Limb (tissue), 2 donors: ENCODE measurements around the gene SORCS2.

Experiments used
- DNase-seq, 2 donors: peaks; one replicate each; pipeline ENCODE4 v3.0.0-alpha.2; 2016; ENCODE audit errors: extremely low spot score in 2 of 2

Gene SORCS2

GRCh38 chr4:7301126-7301785 is 108.9 kb downstream of the SORCS2 start:
- no peak for DNase-seq

- no peak for DNase-seq
Measured at GRCh38 chr4:7301846-7302630, 109.7 kb downstream of the SORCS2 start.

GRCh38 chr4:7302781-7303404 is 110.6 kb downstream of the SORCS2 start:
- no peak for DNase-seq

GRCh38 chr4:7303561-7303960 is 111.2 kb downstream of the SORCS2 start:
- no peak for DNase-seq

- DNase-seq: no peak
Measured at GRCh38 chr4:7304436-7304835, 112.1 kb downstream of the SORCS2 start.

- DNase-seq: no peak
Measured at GRCh38 chr4:7306021-7306965, 114.0 kb downstream of the SORCS2 start.

DNA sequence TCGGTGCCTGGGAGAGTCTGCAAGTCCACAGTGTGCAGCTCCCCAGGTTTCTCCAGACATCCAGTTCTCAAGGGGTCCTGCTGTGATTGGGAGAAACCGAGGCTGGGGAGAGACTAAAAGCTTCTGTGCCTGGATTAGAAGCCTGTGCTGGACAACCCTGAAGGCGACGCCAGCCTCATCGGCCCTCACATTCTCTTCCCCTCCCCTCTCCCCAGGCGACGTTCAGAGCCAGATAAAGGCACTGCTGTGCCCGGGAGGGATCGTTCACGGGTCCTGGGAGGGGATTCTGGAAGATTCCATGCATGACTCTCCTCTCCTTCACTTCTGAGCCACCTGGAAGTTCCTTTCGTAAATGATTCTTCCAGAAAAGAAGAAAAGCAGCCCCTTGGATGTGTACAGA is 114.6 kb downstream of the SORCS2 start:
- no peak for DNase-seq

GRCh38 chr4:7307394-7308099 is 115.2 kb downstream of the SORCS2 start:
- DNase-seq: no peak

DNA sequence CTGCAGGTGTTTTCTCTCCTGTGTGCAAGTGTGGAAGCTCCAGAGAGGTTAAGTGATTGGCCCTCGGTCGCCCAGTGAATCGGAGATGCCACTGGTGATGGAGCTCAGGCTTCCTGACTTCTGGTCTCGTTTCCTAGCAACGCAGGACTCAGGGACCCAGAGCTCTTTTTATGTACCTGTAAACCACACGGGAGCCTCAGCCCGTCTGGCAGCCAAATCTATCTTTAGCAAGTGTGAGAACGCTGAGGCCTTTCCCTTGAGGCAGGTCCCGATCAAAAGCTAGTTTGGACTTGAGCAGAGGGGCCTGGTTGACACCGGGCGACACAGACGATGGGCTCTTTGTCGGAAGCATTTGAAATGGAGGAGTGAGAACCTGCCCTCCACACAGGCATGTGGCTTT is 116.8 kb downstream of the SORCS2 start:
- DNase-seq: no peak

DNA sequence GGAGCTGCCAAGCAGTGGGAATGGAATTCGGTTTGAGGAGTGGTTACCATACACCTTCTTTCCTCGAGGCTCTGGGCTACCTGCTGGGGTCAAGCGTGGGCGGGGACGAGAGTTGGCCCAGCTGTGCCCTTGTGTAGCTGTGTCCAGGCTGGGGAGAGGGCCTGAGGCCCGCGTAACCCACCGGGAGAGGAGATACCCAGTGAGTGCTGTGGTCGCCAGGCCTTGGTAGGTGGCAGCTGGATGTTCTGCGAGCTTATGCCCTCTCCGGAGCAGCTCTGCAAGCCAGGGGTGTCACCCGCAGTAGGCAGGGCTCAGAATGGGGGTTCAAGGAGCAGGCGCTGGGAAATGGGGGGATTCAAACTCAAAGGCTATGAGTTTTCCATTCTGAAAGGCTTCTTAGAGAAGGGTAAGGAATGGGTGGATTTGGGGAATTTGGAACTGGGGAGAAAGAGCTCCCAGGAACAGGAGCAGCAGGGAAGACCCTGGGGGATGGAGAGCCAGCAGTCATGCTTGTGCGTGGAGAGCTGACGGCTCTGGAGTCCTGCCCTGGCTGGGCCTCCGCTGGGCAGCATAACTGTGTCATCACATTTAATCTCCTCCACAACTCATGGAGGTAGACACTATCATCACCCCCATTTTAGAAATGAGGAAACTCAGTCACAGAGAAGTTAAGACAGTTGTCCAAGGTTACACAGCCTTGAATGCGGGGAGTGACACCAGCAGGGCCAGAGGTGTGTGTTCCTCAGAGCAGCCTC is 117.5 kb downstream of the SORCS2 start:
- DNase-seq: no peak

DNA sequence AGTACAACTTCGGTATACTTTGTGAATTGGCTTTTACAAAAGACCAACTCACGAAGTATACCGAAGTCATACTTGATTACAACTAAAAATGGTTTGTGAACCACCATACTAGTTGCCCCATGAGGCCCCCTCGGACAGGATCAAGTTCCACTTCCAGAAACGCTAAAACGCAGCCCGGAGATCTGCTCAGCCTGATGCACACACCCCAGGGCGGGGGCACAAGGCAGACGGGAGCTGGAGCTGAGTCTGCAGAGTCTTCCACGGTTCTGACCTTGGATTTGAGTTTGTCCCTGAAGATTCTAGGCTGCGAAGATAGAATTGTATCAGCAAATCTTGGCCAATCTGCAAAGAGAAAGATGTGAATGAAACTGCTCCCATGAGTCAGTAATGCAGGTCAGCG is 118.1 kb downstream of the SORCS2 start:
- no peak for DNase-seq

DNA sequence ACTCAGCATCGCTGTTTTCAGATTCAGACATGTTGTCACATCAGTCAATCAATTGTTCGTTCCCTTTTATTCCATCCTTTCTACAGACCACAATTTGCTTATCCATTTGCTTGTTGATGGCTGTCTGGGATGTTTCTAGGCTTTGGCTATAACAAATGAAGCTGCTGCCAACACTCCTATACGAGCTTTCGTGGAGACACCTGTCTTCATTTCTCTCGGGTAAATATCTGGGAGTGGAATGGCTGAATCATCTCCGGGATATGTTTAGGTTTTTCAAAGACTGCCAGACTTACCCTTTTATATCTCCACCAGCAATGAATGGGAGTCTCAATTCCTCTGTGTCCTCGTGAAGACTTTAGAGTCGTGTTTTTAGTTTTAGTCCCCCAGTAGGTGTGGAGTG is 118.9 kb downstream of the SORCS2 start:
- no peak for DNase-seq

DNA sequence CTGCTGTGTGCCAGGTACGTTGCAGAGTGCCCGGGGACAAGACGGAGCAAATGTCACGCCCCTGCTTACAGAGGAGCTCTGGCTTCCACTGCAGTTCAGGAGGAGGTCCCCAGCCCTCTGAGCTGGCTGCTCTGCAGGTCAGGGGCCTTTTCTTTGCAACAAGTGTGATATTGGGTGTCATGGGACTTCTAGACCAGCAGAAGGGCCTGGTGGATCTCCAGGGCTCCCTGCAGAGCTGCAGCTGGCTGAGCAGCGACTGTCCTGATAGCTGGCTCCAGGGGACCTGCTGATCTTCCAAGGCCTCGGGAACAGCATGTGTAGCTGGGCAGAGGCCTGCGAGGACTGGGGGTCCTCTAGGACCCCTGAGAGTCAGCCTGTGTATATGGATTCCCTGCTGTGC is 120.4 kb downstream of the SORCS2 start:
- DNase-seq: no peak

DNA sequence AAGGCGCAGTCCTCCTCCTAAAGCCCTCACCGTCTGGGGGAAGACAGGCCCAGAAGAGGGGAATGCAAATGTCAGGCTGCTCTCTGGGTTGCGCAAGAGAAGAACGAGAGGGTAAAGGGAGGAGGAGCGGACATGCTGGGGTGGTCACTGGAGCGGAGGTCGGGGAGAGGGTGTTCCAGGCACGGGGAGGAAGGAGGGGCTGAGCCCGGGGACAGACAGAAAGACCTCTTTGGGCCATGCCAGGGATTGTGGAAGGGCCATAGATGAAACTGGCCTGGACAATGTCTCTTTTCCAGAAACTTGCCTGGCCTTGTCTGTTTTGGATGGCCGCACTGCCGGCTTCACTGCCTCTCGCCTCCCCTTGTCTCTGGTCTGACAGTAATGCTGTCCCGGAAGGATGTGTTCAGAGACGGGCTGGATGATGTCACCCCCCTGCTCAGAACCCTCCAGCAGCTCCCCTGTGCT is 121.0 kb downstream of the SORCS2 start:
- DNase-seq: no peak

DNA sequence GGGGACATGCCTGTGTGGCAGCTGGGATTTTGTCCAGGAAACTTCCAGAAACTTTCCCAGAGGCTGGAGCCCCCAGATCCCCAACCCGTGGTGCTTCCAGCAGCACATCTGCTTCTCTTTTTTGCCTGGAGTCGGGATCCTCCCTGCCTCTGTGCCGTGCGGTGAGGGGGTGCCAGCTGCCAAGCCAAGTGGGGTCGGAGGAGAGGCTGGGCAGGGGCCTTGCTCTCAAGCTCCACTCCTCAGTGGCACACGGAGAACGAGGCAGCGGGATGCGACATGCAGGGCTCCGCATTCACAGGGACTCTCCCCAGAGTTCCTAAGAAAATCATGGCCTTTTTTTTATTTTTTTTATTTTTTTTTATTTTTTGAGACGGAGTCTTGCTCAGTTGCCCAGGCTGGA is 121.7 kb downstream of the SORCS2 start:
- no peak for DNase-seq

DNA sequence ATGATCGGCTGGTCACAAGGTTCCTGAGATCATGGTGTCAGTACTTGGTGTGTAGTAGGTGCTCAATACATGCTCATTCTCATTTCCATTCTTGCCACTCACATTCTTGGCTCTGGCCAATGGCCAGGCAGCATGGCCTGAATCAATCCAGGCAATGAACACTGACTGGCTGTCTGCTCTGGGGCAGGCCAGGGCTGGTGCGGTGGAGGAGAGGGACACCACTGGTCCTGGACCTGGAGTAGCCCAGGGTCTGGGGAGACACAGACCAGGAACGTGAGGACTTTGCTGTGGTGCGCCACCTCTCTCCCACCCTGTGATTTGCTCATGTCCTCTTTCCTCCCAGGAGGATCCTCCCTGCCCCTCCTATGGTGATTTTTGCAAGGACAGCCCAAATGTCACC is 122.9 kb downstream of the SORCS2 start:
- no peak for DNase-seq

- DNase-seq: no peak
Measured at GRCh38 chr4:7315935-7316334, 123.6 kb downstream of the SORCS2 start.

- no peak for DNase-seq
Measured at GRCh38 chr4:7319024-7319423, 126.7 kb downstream of the SORCS2 start.

GRCh38 chr4:7320206-7320797 is 128.0 kb downstream of the SORCS2 start:
- DNase-seq: no peak
